GM19467 (cell line): ENCODE measurements around the gene DLG1.
"Not testable (repeated sequence)": the region's sequence is repeated elsewhere in the genome, so short reads cannot be mapped to it uniquely, and the experiment has no call there.

Source experiments
- ATAC-seq: cut with Tn5 transposase; IDR thresholded peaks from one replicate; pipeline ENCODE4 v1.9.1; 2021; ENCODE audit warnings: mild to moderate bottlenecking, moderate library complexity; ENCODE audit not compliant: unreplicated experiment

The DLG1 gene

GRCh38 chr3:197122394-197122793 is 176.0 kb downstream of the DLG1 start:
- no peak for ATAC-seq

- no peak for ATAC-seq
Observed at GRCh38 chr3:197117114-197117513, 181.3 kb downstream of the DLG1 start.

- no peak for ATAC-seq
Observed at GRCh38 chr3:197114007-197114406, 184.4 kb downstream of the DLG1 start.

- no peak for ATAC-seq
Observed at GRCh38 chr3:197111685-197112084, 186.7 kb downstream of the DLG1 start.

- ATAC-seq: no peak
Observed at GRCh38 chr3:197105786-197106185, 192.6 kb downstream of the DLG1 start.

- no peak for ATAC-seq
Observed at GRCh38 chr3:197104738-197105137, 193.7 kb downstream of the DLG1 start.

GRCh38 chr3:197103766-197104165 is 194.6 kb downstream of the DLG1 start:
- no peak for ATAC-seq

GRCh38 chr3:197093871-197094270 is 204.5 kb downstream of the DLG1 start:
- ATAC-seq: no peak

GRCh38 chr3:197088370-197088769 is 210.0 kb downstream of the DLG1 start:
- ATAC-seq: no peak

GRCh38 chr3:197085137-197085536 is 213.3 kb downstream of the DLG1 start:
- ATAC-seq: no peak

- no peak for ATAC-seq
Observed at GRCh38 chr3:197083486-197083885, 214.9 kb downstream of the DLG1 start.

GRCh38 chr3:197082871-197083270 is 215.5 kb downstream of the DLG1 start:
- no peak for ATAC-seq

- no peak for ATAC-seq
Observed at GRCh38 chr3:197080344-197080743, 218.1 kb downstream of the DLG1 start.

- no peak for ATAC-seq
Observed at GRCh38 chr3:197076415-197076814, 222.0 kb downstream of the DLG1 start.

GRCh38 chr3:197068077-197068476 is 230.3 kb downstream of the DLG1 start:
- no peak for ATAC-seq

- no peak for ATAC-seq
Observed at GRCh38 chr3:197064771-197065170, 233.6 kb downstream of the DLG1 start.

GRCh38 chr3:197062446-197062845 is 236.0 kb downstream of the DLG1 start:
- ATAC-seq: no peak

- not testable (repeated sequence) for ATAC-seq
Observed at GRCh38 chr3:197051637-197052036, 246.8 kb downstream of the DLG1 start.

- ATAC-seq: no peak
Observed at GRCh38 chr3:197050511-197050910, 247.9 kb downstream of the DLG1 start.

- no peak for ATAC-seq
Observed at GRCh38 chr3:197042539-197042938, 255.9 kb downstream of the DLG1 start.

- ATAC-seq: no peak
Observed at GRCh38 chr3:197041875-197042488, 256.4 kb downstream of the DLG1 start.

- no peak for ATAC-seq
Observed at GRCh38 chr3:197040658-197041057, 257.8 kb downstream of the DLG1 start.
